22Rv1 (cell line): ENCODE results near the gene TMEM25.

ENCODE experiments used
- CTCF ChIP-seq: fragments of 450-650 bp; IDR thresholded peaks from 2 replicates; pipeline ENCODE4 v1.5.1; 2017; ENCODE audit warnings: mild to moderate bottlenecking
- ZFX ChIP-seq: fragments of 450-650 bp; IDR thresholded peaks from 2 replicates; pipeline ENCODE4 v1.6.1; 2017; ENCODE audit warnings: antibody characterized with exemption, borderline replicate concordance

- no peak for TF ChIP-seq CTCF
- TF ChIP-seq ZFX, result no peak
Observed at GRCh38 chr11:118532852-118533768, 2.1 kb downstream of the TMEM25 start.
